K562 treated with DMSO at 1 percent for 12 hours (cell line): Measurements from ENCODE around the gene HPCA. TPM values are rescaled to one million over a fixed set of nuclear protein-coding genes. Genes with fewer than 3 reads are reported as not detected.

Experiments
- total RNA-seq: library from RNA; unstranded; fragments of 300-600 nt; gene quantifications from 2 replicates; pipeline ENCODE4 v1.2.3, GENCODE V29; 2022; ENCODE audit not compliant: insufficient read depth

Gene HPCA
- not detected in 2 replicates for total RNA-seq

DNA sequence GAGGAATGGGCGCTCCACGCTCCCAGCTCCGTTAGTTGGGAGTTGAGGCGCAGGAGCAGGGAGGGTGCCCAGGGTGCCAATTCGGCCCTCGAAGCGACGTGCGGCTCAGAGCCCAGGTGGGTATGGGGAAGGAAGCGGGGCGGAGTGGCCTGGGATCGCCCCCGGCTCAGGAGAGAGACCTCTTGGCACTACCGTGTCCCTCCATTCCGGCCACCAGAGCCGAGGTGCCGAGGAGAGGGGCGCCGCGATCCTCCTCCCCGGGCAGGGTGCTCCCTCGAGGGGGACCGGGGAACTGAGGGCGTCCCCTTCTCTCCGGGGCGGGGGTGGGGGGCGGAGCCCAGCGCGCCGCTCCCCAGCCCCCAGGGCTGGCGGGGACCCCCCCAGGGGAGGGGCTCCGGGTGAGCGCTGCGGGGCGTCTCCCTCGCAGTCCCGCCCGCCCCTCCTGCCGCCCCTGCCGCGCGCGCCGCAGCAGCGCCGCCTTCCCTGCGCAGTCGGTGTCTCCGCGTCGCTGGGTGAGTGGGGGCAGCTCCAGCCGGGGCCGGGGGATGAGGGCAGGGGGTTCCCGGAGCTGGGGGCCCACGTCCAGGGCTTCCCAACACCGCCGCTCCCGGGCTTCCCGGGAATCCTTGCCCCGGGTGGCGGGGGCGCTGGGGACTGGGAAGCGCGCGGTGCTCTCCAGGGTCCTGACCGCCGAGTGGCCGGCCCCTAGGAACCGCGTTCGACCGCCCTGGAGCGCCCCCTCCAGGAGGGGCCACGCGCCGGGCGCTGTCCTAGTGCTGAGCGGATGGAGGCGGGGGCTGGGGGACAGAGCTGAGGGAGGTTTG, at the start of gene HPCA:
Gene HPCA, plus strand, starts transcription at position 488 of the 824 bp plus-strand sequence. CDS start 2,408 bp downstream, outside the sequence.

DNA sequence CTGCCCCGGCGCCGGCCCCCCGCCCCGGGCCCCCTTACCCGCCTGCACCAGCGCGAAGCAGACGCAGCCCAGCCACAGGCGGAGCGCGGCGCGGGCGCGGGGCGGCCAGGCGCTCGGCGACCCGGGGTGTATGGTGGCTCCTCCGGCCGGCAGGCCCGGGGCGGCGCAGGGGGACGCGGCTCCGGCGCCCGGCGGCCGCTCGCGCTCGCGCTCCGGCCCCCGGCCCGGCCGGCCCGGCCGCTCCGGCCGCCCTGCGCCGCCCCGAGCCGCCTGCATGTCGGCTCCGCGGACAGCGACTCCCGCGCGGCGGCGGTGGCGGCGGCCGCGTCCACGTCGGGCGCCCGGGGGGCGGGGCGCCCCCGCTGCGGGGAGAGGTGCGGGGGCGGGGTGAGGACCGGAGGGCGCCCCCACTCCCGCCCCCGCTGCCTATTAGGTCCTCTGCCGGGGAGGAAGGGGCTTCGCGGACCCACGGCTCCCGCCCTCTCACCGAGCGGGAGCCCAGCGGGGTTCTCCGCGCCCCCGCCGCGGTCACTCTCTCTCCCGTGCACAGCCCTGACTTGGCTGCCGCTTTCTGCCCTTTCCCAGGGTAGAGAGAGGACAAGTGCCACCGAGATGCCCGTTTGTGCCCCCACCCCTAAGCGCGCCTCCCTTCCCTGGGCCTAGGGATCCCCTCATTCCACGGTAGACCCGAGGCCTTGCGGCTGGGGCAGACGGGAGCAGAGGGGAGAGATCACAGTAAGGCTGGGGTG, 15.5 kb upstream of the HPCA start, which contains the start of gene FNDC5:
Gene FNDC5, minus strand, starts transcription at position 298 of the 749 bp plus-strand sequence.

GRCh38 chr1:32900956-32901822, 14.9 kb downstream of the HPCA start, which contains the start of gene TMEM54:
Gene TMEM54 (minus strand): TSS chr1:32901389. CDS start chr1:32901238, 151 bp downstream.

Other genes starting within 250 kb of the HPCA start
- gene ZBTB8OS, start 235.9 kb upstream of the HPCA start, total RNA-seq, result 38.8 and 40.0 TPM in 2 replicates
- gene RBBP4, start 235.3 kb upstream of the HPCA start, total RNA-seq, result 128 and 292 TPM in 2 replicates
- 0.36 and 0.60 TPM in 2 replicates for gene SYNC, start 183.7 kb upstream of the HPCA start, total RNA-seq
- gene YARS1, start 69.1 kb upstream of the HPCA start, total RNA-seq, result 234 and 408 TPM in 2 replicates
- 6.7 and 16.1 TPM in 2 replicates for gene S100PBP, start 68.8 kb upstream of the HPCA start, total RNA-seq
- gene FNDC5, start 15.6 kb upstream of the HPCA start, total RNA-seq, result not detected in 2 replicates
- 33.8 and 42.4 TPM in 2 replicates for gene TMEM54, start 14.9 kb downstream of the HPCA start, total RNA-seq
- gene RNF19B, start 78.3 kb downstream of the HPCA start, total RNA-seq, result 23.9 and 36.6 TPM in 2 replicates
- gene AK2, start 150.4 kb downstream of the HPCA start, total RNA-seq, result 127 and 171 TPM in 2 replicates
- 1.8 and 4.9 TPM in 2 replicates for gene AZIN2, start 194.7 kb downstream of the HPCA start, total RNA-seq